Panc1 (cell line): ENCODE data around the gene NR0B2. TPM values are rescaled to one million over a fixed set of nuclear protein-coding genes. Genes with fewer than 3 reads are reported as not detected.

ENCODE experiments used
- ATAC-seq: fragments of 200-7000 bp; cut with Tn5 transposase; 2 replicates; pipeline ENCODE4 v1.9.1; 2020; ENCODE audit warnings: mild to moderate bottlenecking, moderate library complexity
- BruUV-seq: library from RNA; stranded (reverse); fragments of 400-500 nt; replicated peaks from 2 replicates; lab custom pipeline; 2021; lab: Mats Ljungman, UMichigan
- CTCF ChIA-PET: fragments of 300-600 bp; sonication (Branson Sonifier 250); formaldehyde crosslinking; loops from one replicate; lab custom pipeline; 2022; ENCODE audit warnings: antibody characterized with exemption; lab: Charles Lee
- POLR2A ChIA-PET: fragments of 300-600 bp; sonication (Branson Sonifier 250); formaldehyde crosslinking; loops from one replicate; lab custom pipeline; 2022; ENCODE audit warnings: antibody characterized with exemption; lab: Charles Lee
- DNase-seq: peaks from one replicate; pipeline ENCODE4 v3.0.0-alpha.2; 2010; ENCODE audit warnings: low read depth, low spot score
- H3K27ac ChIP-seq: 2 replicates; pipeline ENCODE4 v1.5.1; 2011; ENCODE audit warnings: mild to moderate bottlenecking, low read length, inconsistent platforms
- H3K27me3 ChIP-seq: fragments of 200-500 bp; sonication (Bioruptor generic); 2 replicates; pipeline ENCODE4 v1.6.0; 2014; ENCODE audit warnings: low read length, inconsistent platforms; ENCODE audit not compliant: control insufficient read depth, insufficient read depth
- H3K36me3 ChIP-seq: fragments of 200-500 bp; sonication (Bioruptor generic); 2 replicates; pipeline ENCODE4 v1.5.1; 2014; ENCODE audit warnings: inconsistent platforms, mild to moderate bottlenecking, low read length, moderate library complexity; ENCODE audit not compliant: control insufficient read depth, insufficient read depth
- H3K4me1 ChIP-seq: 2 replicates; pipeline ENCODE4 v1.5.1; 2011; ENCODE audit warnings: inconsistent platforms, mild to moderate bottlenecking, low read length, moderate library complexity; ENCODE audit not compliant: control insufficient read depth, insufficient read depth
- H3K4me3 ChIP-seq, 2 experiments: 2 replicates each; pipeline ENCODE4 v1.5.1; 2011 to 2012; ENCODE audit warnings: low read depth in 2 of 2, low read length in 2 of 2, mild to moderate bottlenecking in 2 of 2, inconsistent platforms in 1 of 2, moderate library complexity in 1 of 2
- H3K9me3 ChIP-seq: fragments of 200-500 bp; sonication (Bioruptor generic); 2 replicates; pipeline ENCODE4 v1.5.1; 2014; ENCODE audit warnings: low read depth, mild to moderate bottlenecking, inconsistent platforms, low read length, moderate library complexity; ENCODE audit not compliant: control insufficient read depth, insufficient read depth
- CTCF ChIP-seq: fragments of 450-650 bp; IDR thresholded peaks from 2 replicates; pipeline ENCODE4 v1.5.1; 2017; ENCODE audit warnings: mild to moderate bottlenecking
- POLR2AphosphoS5 ChIP-seq: IDR thresholded peaks from 2 replicates; pipeline ENCODE4 v1.6.1; 2012; ENCODE audit warnings: mild to moderate bottlenecking, low read depth, low read length, moderate library complexity
- REST ChIP-seq, 2 experiments: IDR thresholded peaks; 2 replicates each; pipeline ENCODE4 v1.6.1; 2011 to 2012; ENCODE audit warnings: low read depth in 2 of 2, control low read depth in 1 of 2, low read length in 1 of 2, mild to moderate bottlenecking in 1 of 2, moderate library complexity in 1 of 2; ENCODE audit not compliant: insufficient read depth in 1 of 2
- SIN3A ChIP-seq: IDR thresholded peaks from 2 replicates; pipeline ENCODE4 v1.6.1; 2012; ENCODE audit warnings: low read depth, mild to moderate bottlenecking, low read length, moderate library complexity, borderline replicate concordance; ENCODE audit not compliant: insufficient read depth
- TCF7L2 ChIP-seq: IDR thresholded peaks from 2 replicates; pipeline ENCODE4 v1.6.1; 2011; ENCODE audit warnings: mild to moderate bottlenecking, low read depth, low read length, inconsistent platforms
- in situ Hi-C: cut with HindIII; loops from 2 replicates; pipeline ENCODE4 v1.10.0; 2016; ENCODE audit warnings: low sequenced_read_pairs, low pct_unique_long_range_greater_than_20kb
- intact Hi-C: fragments of 100-400 bp; cut with micrococcal nuclease; formaldehyde crosslinking; loops from one replicate; pipeline ENCODE4 v1.10.0; 2022; ENCODE audit not compliant: unreplicated experiment
- total RNA-seq: library from RNA; stranded (reverse); gene quantifications from one replicate; pipeline ENCODE4 v1.2.1, GENCODE V29; 2021; ENCODE audit not compliant: unreplicated experiment

Gene NR0B2
- total RNA-seq, 1 experiment from 2014 or later: 5.2 TPM

GRCh38 chr1:26942656-26943055 is 28.9 kb upstream of the NR0B2 start:
- Histone ChIP-seq H3K27ac (no peak overlapping the region), H3K9me3 (no peaks in the 10 kb centered on the region), H3K4me3 (no peak overlapping the region), H3K36me3 (peaks cover 18% of the 10 kb centered on the region; the same call in 1 of the 2 replicates), H3K4me1 (peaks cover 3% of the 10 kb centered on the region; the same call in 1 of the 2 replicates), H3K27me3 (no peaks in the 10 kb centered on the region)
- TF ChIP-seq POLR2AphosphoS5: no peak
- TF ChIP-seq TCF7L2: no peak
- TF ChIP-seq REST (IDR thresholded peaks at IDR 0.05; ENCODE audit: insufficient read depth in 1 of 2, low read depth in 2 of 2, low read length in 1 of 2): no peak
- no peak for TF ChIP-seq SIN3A
- TF ChIP-seq CTCF: no peak
- CTCF ChIA-PET: no interaction called here
- no TSS peak for BruUV-seq
- DNase-seq: no peak
- intact Hi-C loops (no loop called here), in situ Hi-C loops (no loop called here)
- no peak for ATAC-seq
- POLR2A ChIA-PET: no interaction called here

GRCh38 chr1:26941311-26941710 is 27.5 kb upstream of the NR0B2 start:
- no peaks in the 10 kb centered on the region for H3K9me3 ChIP-seq
- BruUV-seq: no TSS peak
- ChIA-PET POLR2A (interaction anchor here (0.5 kb wide), 1 partner anchor 9 kb away, joined by 6 read pairs; no protein-coding TSS in a partner anchor), CTCF (no interaction called here)
- TF ChIP-seq REST (IDR thresholded peaks at IDR 0.05; ENCODE audit: insufficient read depth in 1 of 2, low read depth in 2 of 2, low read length in 1 of 2): no peak
- no peak for TF ChIP-seq TCF7L2
- no peak for TF ChIP-seq CTCF
- no peak for TF ChIP-seq POLR2AphosphoS5
- intact Hi-C loops (no loop called here), in situ Hi-C loops (no loop called here)
- H3K4me3 ChIP-seq: no peak overlapping the region
- H3K4me1 ChIP-seq: peaks cover 3% of the 10 kb centered on the region; the same call in 1 of the 2 replicates
- peaks cover 18% of the 10 kb centered on the region; the same call in 1 of the 2 replicates for H3K36me3 ChIP-seq
- DNase-seq (no peak), ATAC-seq (no peak)
- H3K27me3 ChIP-seq: no peaks in the 10 kb centered on the region
- H3K27ac ChIP-seq: no peak overlapping the region
